ENCODE measurements around the gene TRIP13. TPM values are rescaled to one million over a fixed set of nuclear protein-coding genes. Genes with fewer than 3 reads are reported as not detected.
"Not testable (repeated sequence)": the region's sequence is repeated elsewhere in the genome, so short reads cannot be mapped to it uniquely, and the experiment has no call there.

Gene TRIP13
- total and polyA plus RNA-seq, 4 donors: 2.7 to 6.2 (median 3.2) TPM

- no peak overlapping the region for H3K9ac ChIP-seq (ENCODE audit: insufficient read depth in 1 of 2, low read length in 2 of 2)
- H3K27ac ChIP-seq (ENCODE audit: low read depth in 1 of 2, low read length in 1 of 2): no peak overlapping the region
- no peaks in the 10 kb centered on the region for H3K9me3 ChIP-seq (ENCODE audit: control insufficient read depth in 4 of 4, insufficient read depth in 3 of 4, low read length in 3 of 4)
- no peak overlapping the region for H3K4me3 ChIP-seq
- WGBS, 2 donors: 79 to 81% methylated on average over 30 of the region's 30 CpGs
- TF ChIP-seq CTCF (IDR thresholded peaks at IDR 0.05; ENCODE audit: control extremely low read depth, extremely low read depth): no peak
- DNase-seq: no peak
- H3K4me1 ChIP-seq (ENCODE audit: control insufficient read depth in 5 of 5, insufficient read depth in 5 of 5, low read length in 5 of 5): peaks cover 0 to 8% (median 2%) of the 10 kb centered on the region in 5 donors
- H3K27me3 ChIP-seq (ENCODE audit: control insufficient read depth in 3 of 3, insufficient read depth in 3 of 3, low read length in 2 of 3): peaks cover 0 to 5% (median 0%) of the 10 kb centered on the region in 3 donors
- no peaks in the 10 kb centered on the region for H3K36me3 ChIP-seq (ENCODE audit: control insufficient read depth in 4 of 4, insufficient read depth in 4 of 4, low read length in 4 of 4)
- no peak for ATAC-seq (ENCODE audit: insufficient read depth, low FRiP score)
Observed at GRCh38 chr5:927172-928015, 34.7 kb downstream of the TRIP13 start.

GRCh38 chr5:929182-929581, 36.5 kb downstream of the TRIP13 start:
- not testable (repeated sequence) for DNase-seq; H3K36me3 ChIP-seq (ENCODE audit: control insufficient read depth in 4 of 4, insufficient read depth in 4 of 4, low read length in 4 of 4); H3K4me3 ChIP-seq; H3K27me3 ChIP-seq (ENCODE audit: control insufficient read depth in 3 of 3, insufficient read depth in 3 of 3, low read length in 2 of 3); H3K9me3 ChIP-seq (ENCODE audit: control insufficient read depth in 4 of 4, insufficient read depth in 3 of 4, low read length in 3 of 4); H3K9ac ChIP-seq (ENCODE audit: insufficient read depth in 1 of 2, low read length in 2 of 2); ATAC-seq (ENCODE audit: insufficient read depth, low FRiP score); H3K27ac ChIP-seq (ENCODE audit: low read depth in 1 of 2, low read length in 1 of 2)
- peaks cover 0 to 16% (median 8%) of the 10 kb centered on the region in 5 donors for H3K4me1 ChIP-seq (ENCODE audit: control insufficient read depth in 5 of 5, insufficient read depth in 5 of 5, low read length in 5 of 5)

GRCh38 chr5:929596-929995, 36.9 kb downstream of the TRIP13 start:
- Histone ChIP-seq H3K27ac (ENCODE audit: low read depth in 1 of 2, low read length in 1 of 2) (no peak overlapping the region), H3K4me3 (no peak overlapping the region), H3K27me3 (ENCODE audit: control insufficient read depth in 3 of 3, insufficient read depth in 3 of 3, low read length in 2 of 3) (peaks cover 0 to 5% (median 0%) of the 10 kb centered on the region in 3 donors), H3K9ac (ENCODE audit: insufficient read depth in 1 of 2, low read length in 2 of 2) (no peak overlapping the region), H3K9me3 (ENCODE audit: control insufficient read depth in 4 of 4, insufficient read depth in 3 of 4, low read length in 3 of 4) (no peaks in the 10 kb centered on the region), H3K36me3 (ENCODE audit: control insufficient read depth in 4 of 4, insufficient read depth in 4 of 4, low read length in 4 of 4) (no peaks in the 10 kb centered on the region), H3K4me1 (ENCODE audit: control insufficient read depth in 5 of 5, insufficient read depth in 5 of 5, low read length in 5 of 5) (peaks cover 0 to 16% (median 8%) of the 10 kb centered on the region in 5 donors)
- DNase-seq (no peak), ATAC-seq (ENCODE audit: insufficient read depth, low FRiP score) (no peak)
- no peak for TF ChIP-seq CTCF (IDR thresholded peaks at IDR 0.05; ENCODE audit: control extremely low read depth, extremely low read depth)

GRCh38 chr5:930866-931265, 38.2 kb downstream of the TRIP13 start:
- H3K27me3 ChIP-seq (ENCODE audit: control insufficient read depth in 3 of 3, insufficient read depth in 3 of 3, low read length in 2 of 3): peaks cover 0 to 1% (median 0%) of the 10 kb centered on the region in 3 donors
- DNase-seq (no peak), ATAC-seq (ENCODE audit: insufficient read depth, low FRiP score) (no peak)
- peaks cover 0 to 16% (median 8%) of the 10 kb centered on the region in 5 donors for H3K4me1 ChIP-seq (ENCODE audit: control insufficient read depth in 5 of 5, insufficient read depth in 5 of 5, low read length in 5 of 5)
- no peak overlapping the region for H3K9ac ChIP-seq (ENCODE audit: insufficient read depth in 1 of 2, low read length in 2 of 2)
- no peaks in the 10 kb centered on the region for H3K36me3 ChIP-seq (ENCODE audit: control insufficient read depth in 4 of 4, insufficient read depth in 4 of 4, low read length in 4 of 4)
- H3K27ac ChIP-seq (ENCODE audit: low read depth in 1 of 2, low read length in 1 of 2): no peak overlapping the region
- 67 to 80% methylated on average over 8 of the region's 8 CpGs for WGBS, 2 donors
- TF ChIP-seq CTCF (IDR thresholded peaks at IDR 0.05; ENCODE audit: control extremely low read depth, extremely low read depth): no peak
- H3K4me3 ChIP-seq: no peak overlapping the region
- no peaks in the 10 kb centered on the region for H3K9me3 ChIP-seq (ENCODE audit: control insufficient read depth in 4 of 4, insufficient read depth in 3 of 4, low read length in 3 of 4)
